H1 (cell line): Measurements from ENCODE around the gene RIMBP2. TPM values are rescaled to one million over a fixed set of nuclear protein-coding genes. Genes with fewer than 3 reads are reported as not detected.

Experiments
- CTCF ChIA-PET: fragments of 300-600 bp; sonication (Branson Sonifier 250); formaldehyde crosslinking; loops from one replicate; lab custom pipeline; 2021; ENCODE audit not compliant: partially characterized antibody; lab: Charles Lee
- POLR2A ChIA-PET: fragments of 300-600 bp; sonication (Branson Sonifier 250); formaldehyde crosslinking; loops from one replicate; lab custom pipeline; 2021; ENCODE audit warnings: inconsistent platforms; ENCODE audit not compliant: partially characterized antibody; lab: Charles Lee
- DNase-seq, 2 experiments: peaks; one replicate each; pipeline versions ENCODE4 v3.0.0 to v3.0.0-alpha.2; 2010 to 2022; ENCODE audit warnings: low spot score in 2 of 2, low read depth in 1 of 2, mixed read lengths in 1 of 2
- FAIRE-seq: peaks from 2 replicates; lab custom pipeline; 2011; peaks lifted over from hg19 to GRCh38; lab: Jason Lieb, UNC
- H2AFZ ChIP-seq: 2 replicates; pipeline ENCODE4 v1.8.1; 2012; ENCODE audit warnings: low read length, inconsistent platforms
- H2AK5ac ChIP-seq: 2 replicates; pipeline ENCODE4 v1.6.1; 2013; ENCODE audit warnings: low read depth, low read length
- H2BK120ac ChIP-seq: replicated peaks from 2 replicates; pipeline ENCODE3; 2013; ENCODE audit warnings: low read depth, low read length, inconsistent platforms
- H2BK12ac ChIP-seq: 2 replicates; pipeline ENCODE4 v1.6.1; 2013; ENCODE audit warnings: low read depth, low read length
- H2BK15ac ChIP-seq: 2 replicates; pipeline ENCODE4 v1.6.1; 2013; ENCODE audit warnings: low read length
- H2BK20ac ChIP-seq: 2 replicates; pipeline ENCODE4 v1.6.1; 2013; ENCODE audit warnings: low read length
- H2BK5ac ChIP-seq: 2 replicates; pipeline ENCODE4 v1.6.1; 2013; ENCODE audit warnings: low read depth, low read length
- H3K14ac ChIP-seq: 2 replicates; pipeline ENCODE4 v1.6.1; 2013; ENCODE audit warnings: inconsistent platforms; ENCODE audit not compliant: insufficient read length
- H3K18ac ChIP-seq: 2 replicates; pipeline ENCODE4 v1.6.1; 2013; ENCODE audit warnings: low read length; ENCODE audit errors: extremely low read depth
- H3K23ac ChIP-seq: 2 replicates; pipeline ENCODE4 v1.6.1; 2013; ENCODE audit warnings: inconsistent platforms; ENCODE audit not compliant: insufficient read length
- H3K23me2 ChIP-seq: 2 replicates; pipeline ENCODE4 v1.6.1; 2013; ENCODE audit warnings: low read depth, low read length
- H3K27ac ChIP-seq: 2 replicates; pipeline ENCODE4 v1.6.1; 2011; ENCODE audit warnings: low read depth, low read length, inconsistent platforms
- H3K27me3 ChIP-seq, 4 experiments: replicated peaks in 1 of 4; 1 replicate in 1 of 4; 2 replicates in 3 of 4; pipeline versions ENCODE4 v1.6.1 to v1.8.1; 2011 to 2013; ENCODE audit warnings: low read length in 3 of 4, mild to moderate bottlenecking in 3 of 4, inconsistent platforms in 2 of 4, mixed read lengths in 2 of 4, moderate library complexity in 1 of 4; ENCODE audit not compliant: control insufficient read depth in 3 of 4, insufficient read depth in 3 of 4; ENCODE audit errors: extremely low read depth in 1 of 4
- H3K36me3 ChIP-seq, 4 experiments: 2 replicates each; pipeline versions ENCODE4 v1.6.1 to v1.8.1; 2011 to 2013; ENCODE audit warnings: mild to moderate bottlenecking in 4 of 4, low read length in 3 of 4, moderate library complexity in 2 of 4, control low read depth in 1 of 4, inconsistent platforms in 1 of 4; ENCODE audit not compliant: insufficient read depth in 4 of 4, control insufficient read depth in 2 of 4
- H3K4ac ChIP-seq: replicated peaks from 2 replicates; pipeline ENCODE3; 2013; ENCODE audit warnings: low read length, low read depth, mixed read lengths, inconsistent platforms; ENCODE audit not compliant: insufficient read length
- H3K4me1 ChIP-seq, 4 experiments: replicated peaks in 1 of 4; 1 replicate in 1 of 4; 2 replicates in 3 of 4; pipeline versions ENCODE4 v1.6.1 to v1.8.1; 2011 to 2013; ENCODE audit warnings: low read length in 3 of 4, inconsistent platforms in 2 of 4, mixed read lengths in 1 of 4; ENCODE audit not compliant: insufficient read depth in 4 of 4, control insufficient read depth in 3 of 4
- H3K4me2 ChIP-seq, 2 experiments: 2 replicates each; pipeline versions ENCODE4 v1.6.1 to v1.8.1; 2011 to 2013; ENCODE audit warnings: low read depth in 2 of 2, low read length in 2 of 2, control low read depth in 1 of 2, inconsistent platforms in 1 of 2, mild to moderate bottlenecking in 1 of 2; ENCODE audit not compliant: insufficient read depth in 1 of 2
- H3K4me3 ChIP-seq, 4 experiments: fragments of 200-600, 300-600 bp in 1 of 4; sonication (generic), shearing (Covaris generic), sonication (Bioruptor Twin) in 1 of 4; 2 replicates each; pipeline versions ENCODE4 v1.5.1 to v1.8.1; 2011 to 2016; ENCODE audit warnings: low read length in 4 of 4, low read depth in 3 of 4, control low read depth in 2 of 4, inconsistent platforms in 2 of 4, mild to moderate bottlenecking in 2 of 4, mixed read lengths in 1 of 4, moderate library complexity in 1 of 4; ENCODE audit not compliant: insufficient read depth in 2 of 4; ENCODE audit errors: extremely low read depth in 1 of 4
- H3K56ac ChIP-seq: replicated peaks from 2 replicates; pipeline ENCODE3; 2013; ENCODE audit warnings: low read depth, mild to moderate bottlenecking, mixed read lengths, low read length, inconsistent platforms; ENCODE audit not compliant: insufficient read length
- H3K79me1 ChIP-seq: 2 replicates; pipeline ENCODE4 v1.6.1; 2013; ENCODE audit warnings: low read depth, low read length, control low read depth
- H3K79me2 ChIP-seq, 2 experiments: 2 replicates each; pipeline versions ENCODE4 v1.6.1 to v1.8.1; 2012 to 2013; ENCODE audit warnings: low read length in 2 of 2, mild to moderate bottlenecking in 2 of 2, inconsistent platforms in 1 of 2; ENCODE audit not compliant: insufficient read depth in 2 of 2, control insufficient read depth in 1 of 2
- H3K9ac ChIP-seq, 4 experiments: replicated peaks in 1 of 4; 1 replicate in 1 of 4; 2 replicates in 3 of 4; pipeline versions ENCODE4 v1.6.1 to v1.8.1; 2011 to 2013; ENCODE audit warnings: low read depth in 3 of 4, low read length in 3 of 4, control low read depth in 2 of 4, mild to moderate bottlenecking in 2 of 4, moderate library complexity in 2 of 4, inconsistent platforms in 1 of 4; ENCODE audit errors: extremely low read depth in 1 of 4
- H3K9me3 ChIP-seq, 2 experiments: 2 replicates each; pipeline versions ENCODE4 v1.6.1 to v1.8.1; 2012 to 2013; ENCODE audit warnings: mild to moderate bottlenecking in 2 of 2, moderate library complexity in 2 of 2, control low read depth in 1 of 2, inconsistent platforms in 1 of 2, low read depth in 1 of 2, low read length in 1 of 2, mixed read lengths in 1 of 2; ENCODE audit not compliant: insufficient read depth in 2 of 2
- H4K20me1 ChIP-seq, 2 experiments: replicated peaks in 1 of 2; 2 replicates each; pipeline versions ENCODE3 to v1.8.1; 2011 to 2013; ENCODE audit warnings: inconsistent platforms in 2 of 2, low read length in 2 of 2, mild to moderate bottlenecking in 1 of 2; ENCODE audit not compliant: insufficient read depth in 2 of 2, control insufficient read depth in 1 of 2
- H4K5ac ChIP-seq: 2 replicates; pipeline ENCODE4 v1.6.1; 2013; ENCODE audit warnings: low read length, low read depth, mixed read lengths, inconsistent platforms; ENCODE audit not compliant: insufficient read length
- H4K8ac ChIP-seq: 2 replicates; pipeline ENCODE4 v1.8.0; 2013; ENCODE audit warnings: mild to moderate bottlenecking, moderate library complexity, low read length, inconsistent platforms; ENCODE audit not compliant: insufficient read depth; ENCODE audit errors: extremely low read depth
- H4K91ac ChIP-seq: replicated peaks from 2 replicates; pipeline ENCODE3; 2013; ENCODE audit warnings: low read length, mixed read lengths, inconsistent platforms; ENCODE audit not compliant: insufficient read length
- ASH2L ChIP-seq: fragments of 200-600, 300-600 bp; sonication (generic); IDR thresholded peaks from one replicate; pipeline ENCODE4 v1.7.1; 2017; ENCODE audit warnings: low read length
- BCL11A ChIP-seq, 2 experiments: IDR thresholded peaks; one replicate each; pipeline ENCODE4 v1.6.1; 2011; ENCODE audit warnings: low read depth in 2 of 2, low read length in 2 of 2, mild to moderate bottlenecking in 2 of 2
- HDAC6 ChIP-seq: IDR thresholded peaks from one replicate; pipeline ENCODE4 v1.7.1; 2012; ENCODE audit warnings: low read depth, mild to moderate bottlenecking, inconsistent platforms, low read length, moderate library complexity
- JUN ChIP-seq: IDR thresholded peaks from 2 replicates; pipeline ENCODE4 v1.6.1; 2011; ENCODE audit warnings: low read depth, mild to moderate bottlenecking, improper control_type of control experiment, low read length
- KDM4A ChIP-seq: IDR thresholded peaks from one replicate; pipeline ENCODE4 v1.7.1; 2012; ENCODE audit warnings: low read depth, mild to moderate bottlenecking, moderate library complexity, low read length, inconsistent platforms; ENCODE audit not compliant: severe bottlenecking
- POU5F1 ChIP-seq: IDR thresholded peaks from 2 replicates; pipeline ENCODE4 v1.6.1; 2011; ENCODE audit warnings: low read depth, mild to moderate bottlenecking, low read length, moderate library complexity
- TCF12 ChIP-seq: IDR thresholded peaks from 2 replicates; pipeline ENCODE4 v1.6.1; 2011; ENCODE audit warnings: low read depth, mild to moderate bottlenecking, low read length
- ZNF274 ChIP-seq: IDR thresholded peaks from 2 replicates; pipeline ENCODE4 v1.7.0; 2012; ENCODE audit warnings: low read length, borderline replicate concordance; ENCODE audit errors: extremely low read depth
- WGBS, 2 experiments: shearing (Covaris generic) in 1 of 2; methylation state at CpG; one replicate each; pipeline versions ENCODE4 v1.1.6 to v1.1.7; 2013 to 2015; ENCODE audit warnings: low lambda C conversion rate in 2 of 2, mixed read lengths in 2 of 2, inconsistent platforms in 1 of 2, low coverage in 1 of 2, missing lambda C conversion rate in 1 of 2; ENCODE audit not compliant: insufficient replicate concordance in 2 of 2, insufficient coverage in 1 of 2, insufficient read length in 1 of 2; ENCODE audit errors: extremely low coverage in 1 of 2, missing lambda C conversion rate in 1 of 2; 5-methylcytosine and 5-hydroxymethylcytosine counted together
- polyA plus RNA-seq, 7 experiments: library from polyadenylated mRNA; depleted of rRNA in 3 of 7; stranded (reverse) in 5 of 7; unstranded in 2 of 7; fragments of >200 nt in 5 of 7; fragments of 200-250 nt in 2 of 7; gene quantifications; 1 replicate in 5 of 7; 2 replicates in 1 of 7; 4 replicates in 1 of 7; pipeline versions ENCODE4 v1.2.1 to v1.2.3, GENCODE V29; 2011 to 2013; ENCODE audit warnings: missing spikeins in 2 of 7, mixed read lengths in 2 of 7
- total RNA-seq: library from RNA; stranded (reverse); fragmentation: NEBNext Ultra II Directional; extraction: Animal tissue kit (Norgen Biotek cat#: 25700); gene quantifications from 2 replicates; pipeline ENCODE4 v1.2.1, GENCODE V29; 2021
- TF ChIP-seq, protein P1 (sequence below): IDR thresholded peaks from 2 replicates; pipeline ENCODE4 v1.6.1; 2011; ENCODE audit warnings: low read length, improper control_type of control experiment
- TF ChIP-seq, protein P2 (sequence below): IDR thresholded peaks from 2 replicates; pipeline ENCODE4 v1.6.1; 2011; ENCODE audit warnings: low read depth, mild to moderate bottlenecking, low read length; ENCODE audit not compliant: insufficient read depth
- TF ChIP-seq, protein P3 (sequence below): IDR thresholded peaks from 2 replicates; pipeline ENCODE4 v1.6.1; 2012; ENCODE audit warnings: inconsistent platforms

RIMBP2 gene
- total and polyA plus RNA-seq, 2 of the 8 experiments (the other 6 are each of a cell fraction or from before 2014, with no cell fraction given), result 0.18 to 0.65 TPM

DNA sequence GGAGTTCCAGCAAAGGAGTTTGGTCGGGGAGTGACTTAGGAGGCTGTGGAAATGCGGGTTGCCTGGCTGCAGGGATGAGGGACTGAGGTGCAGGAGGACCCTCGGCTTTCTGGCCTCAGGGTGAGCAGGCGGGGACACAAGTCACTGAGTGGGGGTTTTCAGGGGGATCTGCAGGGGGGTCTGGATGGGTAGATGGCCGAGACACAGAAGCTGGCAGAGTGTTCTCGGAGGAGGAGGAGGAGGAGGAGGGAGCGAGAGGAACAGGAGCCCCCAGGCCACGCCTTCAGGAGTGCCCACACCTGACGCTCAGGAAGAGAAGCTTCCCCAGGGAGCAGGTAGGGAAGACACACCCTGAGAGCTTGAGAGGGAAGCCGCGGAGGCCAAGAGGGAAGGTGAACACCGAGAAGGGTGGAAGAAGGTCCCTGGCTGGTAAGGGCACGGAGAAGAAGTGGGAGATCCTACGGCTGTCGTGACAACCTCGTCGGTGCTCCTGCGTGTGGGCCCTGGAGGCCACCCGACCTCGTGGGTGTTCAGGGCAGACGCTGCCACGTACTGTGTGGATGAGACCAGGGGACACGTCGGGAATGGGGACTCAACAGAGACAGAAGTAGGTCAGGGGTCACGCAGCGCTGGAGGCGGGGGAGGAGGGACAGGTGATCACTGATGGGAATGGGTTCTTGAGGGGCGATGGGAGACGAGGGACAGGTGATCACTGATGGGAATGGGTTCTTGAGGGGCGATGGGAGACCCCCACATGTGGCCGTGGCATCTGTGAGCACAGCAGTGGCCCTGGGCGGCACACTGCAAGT lies 269.0 kb downstream of the RIMBP2 start:
- no peaks in the 10 kb centered on the region for H3K4me1 ChIP-seq
- TF ChIP-seq BCL11A (IDR thresholded peaks at IDR 0.05; ENCODE audit: low read depth in 2 of 2, low read length in 2 of 2), result no peak
- no peak for TF ChIP-seq ZNF274
- TF ChIP-seq, protein P1, sequence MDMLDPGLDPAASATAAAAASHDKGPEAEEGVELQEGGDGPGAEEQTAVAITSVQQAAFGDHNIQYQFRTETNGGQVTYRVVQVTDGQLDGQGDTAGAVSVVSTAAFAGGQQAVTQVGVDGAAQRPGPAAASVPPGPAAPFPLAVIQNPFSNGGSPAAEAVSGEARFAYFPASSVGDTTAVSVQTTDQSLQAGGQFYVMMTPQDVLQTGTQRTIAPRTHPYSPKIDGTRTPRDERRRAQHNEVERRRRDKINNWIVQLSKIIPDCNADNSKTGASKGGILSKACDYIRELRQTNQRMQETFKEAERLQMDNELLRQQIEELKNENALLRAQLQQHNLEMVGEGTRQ, result no peak
- no peak for TF ChIP-seq KDM4A
- TF ChIP-seq POU5F1, result no peak
- TF ChIP-seq, protein P2, sequence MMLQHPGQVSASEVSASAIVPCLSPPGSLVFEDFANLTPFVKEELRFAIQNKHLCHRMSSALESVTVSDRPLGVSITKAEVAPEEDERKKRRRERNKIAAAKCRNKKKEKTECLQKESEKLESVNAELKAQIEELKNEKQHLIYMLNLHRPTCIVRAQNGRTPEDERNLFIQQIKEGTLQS, result no peak
- TF ChIP-seq, protein P3, sequence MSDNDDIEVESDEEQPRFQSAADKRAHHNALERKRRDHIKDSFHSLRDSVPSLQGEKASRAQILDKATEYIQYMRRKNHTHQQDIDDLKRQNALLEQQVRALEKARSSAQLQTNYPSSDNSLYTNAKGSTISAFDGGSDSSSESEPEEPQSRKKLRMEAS, result no peak
- TF ChIP-seq ASH2L, result no peak
- TF ChIP-seq HDAC6, result no peak
- no peak for TF ChIP-seq TCF12
- no peak for TF ChIP-seq JUN

More for the DNA sequence above, 269.0 kb downstream of the RIMBP2 start:
- no peak overlapping the region for H3K14ac ChIP-seq
- no peak overlapping the region for H2AFZ ChIP-seq
- no peak overlapping the region for H3K18ac ChIP-seq
- no peak overlapping the region for H3K23ac ChIP-seq
- no peak overlapping the region for H3K27ac ChIP-seq
- H3K27me3 ChIP-seq, result no peaks in the 10 kb centered on the region
- no peak overlapping the region for H4K8ac ChIP-seq
- no peak overlapping the region for H3K9ac ChIP-seq
- no peak overlapping the region for H2BK5ac ChIP-seq
- no peaks in the 10 kb centered on the region for H3K79me1 ChIP-seq
- no peak overlapping the region for H3K4me2 ChIP-seq
- no peaks in the 10 kb centered on the region; the same call in 1 of the 2 replicates for H3K23me2 ChIP-seq
- no peaks in the 10 kb centered on the region for H4K20me1 ChIP-seq
- no peak overlapping the region for H4K5ac ChIP-seq
- H3K9me3 ChIP-seq, result peaks cover 0 to 4% of the 10 kb centered on the region in 2 experiments; a peak in 1 of 4 replicates
- H3K56ac ChIP-seq, result no peak overlapping the region
- no peak overlapping the region for H4K91ac ChIP-seq
- 87% methylated on average over 23 of the region's 32 CpGs; no CpG with 5 or more reads in 1 of the 2 experiments for WGBS, 2 experiments
- H2BK120ac ChIP-seq, result no peak overlapping the region
- no peak overlapping the region for H3K4me3 ChIP-seq
- no peaks in the 10 kb centered on the region for H3K36me3 ChIP-seq
- FAIRE-seq (no peak), DNase-seq (no peak)
- H2BK15ac ChIP-seq, result no peak overlapping the region
- CTCF ChIA-PET, result no interaction called here
- H3K79me2 ChIP-seq, result no peaks in the 10 kb centered on the region
- H2BK12ac ChIP-seq, result no peak overlapping the region
- no peak overlapping the region for H2BK20ac ChIP-seq
- no peak overlapping the region for H3K4ac ChIP-seq
- H2AK5ac ChIP-seq, result no peak overlapping the region
- POLR2A ChIA-PET, result no interaction called here
